Loucy (cell line): Measurements from ENCODE around the gene PRLR.

Experiments used
- H2AFZ ChIP-seq: fragments of 200-600 bp; sonication (generic); 2 replicates; pipeline ENCODE4 v1.6.0; 2016; ENCODE audit warnings: antibody characterized with exemption, mild to moderate bottlenecking, low read length, moderate library complexity
- H3F3A ChIP-seq: fragments of 200-600 bp; 2 replicates; pipeline ENCODE4 v1.6.0; 2016; ENCODE audit warnings: antibody characterized with exemption, low read depth, mild to moderate bottlenecking
- H3K27me3 ChIP-seq: fragments of 200-600 bp; sonication (generic); 2 replicates; pipeline ENCODE4 v1.6.1; 2014; ENCODE audit warnings: low read length, mild to moderate bottlenecking; ENCODE audit not compliant: insufficient read depth, poor library complexity, severe bottlenecking
- H3K36me3 ChIP-seq: fragments of 200-600 bp; sonication (generic); 2 replicates; pipeline ENCODE4 v1.6.1; 2016; ENCODE audit warnings: low read length; ENCODE audit not compliant: insufficient read depth
- H3K4me1 ChIP-seq: fragments of 200-600 bp; sonication (generic); 2 replicates; pipeline ENCODE4 v1.5.1; 2014; ENCODE audit warnings: low read length, mild to moderate bottlenecking; ENCODE audit not compliant: insufficient read depth, poor library complexity, severe bottlenecking
- H3K4me2 ChIP-seq: fragments of 200-600 bp; sonication (generic); 2 replicates; pipeline ENCODE4 v1.6.0; 2014; ENCODE audit warnings: antibody characterized with exemption, low read length, low read depth, mild to moderate bottlenecking; ENCODE audit not compliant: poor library complexity, severe bottlenecking
- H3K4me3 ChIP-seq: fragments of 200-600 bp; sonication (generic); 2 replicates; pipeline ENCODE4 v1.5.1; 2014; ENCODE audit warnings: low read length, mild to moderate bottlenecking, mixed read lengths; ENCODE audit not compliant: poor library complexity, severe bottlenecking
- H3K79me2 ChIP-seq: fragments of 200-600 bp; sonication (generic); 2 replicates; pipeline ENCODE4 v1.6.1; 2014; ENCODE audit warnings: low read length; ENCODE audit not compliant: insufficient read depth
- H3K9ac ChIP-seq: fragments of 200-600 bp; sonication (generic); 2 replicates; pipeline ENCODE4 v1.6.0; 2014; ENCODE audit warnings: mild to moderate bottlenecking, low read depth, low read length, moderate library complexity; ENCODE audit not compliant: poor library complexity, severe bottlenecking
- H3K9me2 ChIP-seq: fragments of 200-600 bp; sonication (generic); replicated peaks from 2 replicates; pipeline ENCODE4 v1.6.1; 2016; ENCODE audit warnings: low read depth, low read length, mixed read lengths
- H3K9me3 ChIP-seq: fragments of 200-600 bp; sonication (generic); 2 replicates; pipeline ENCODE4 v1.6.1; 2014; ENCODE audit warnings: mild to moderate bottlenecking, antibody characterized with exemption, low read length, low read depth; ENCODE audit not compliant: insufficient read depth
- H4K20me1 ChIP-seq: fragments of 200-600 bp; sonication (generic); 2 replicates; pipeline ENCODE4 v1.6.0; 2014; ENCODE audit warnings: antibody characterized with exemption, low read length, mild to moderate bottlenecking; ENCODE audit not compliant: insufficient read depth, poor library complexity, severe bottlenecking
- EZH2phosphoT487 ChIP-seq: fragments of 200-600 bp; IDR thresholded peaks from 2 replicates; pipeline ENCODE4 v1.6.1; 2018; ENCODE audit warnings: antibody characterized with exemption, mild to moderate bottlenecking, moderate library complexity, borderline replicate concordance
- TF ChIP-seq, protein P1 (sequence below): fragments of 200-600 bp; sonication (generic); conservative IDR thresholded peaks from 2 replicates; pipeline ENCODE4 v1.5.1; 2014; ENCODE audit warnings: mild to moderate bottlenecking, antibody characterized with exemption, low read length

The PRLR gene

DNA sequence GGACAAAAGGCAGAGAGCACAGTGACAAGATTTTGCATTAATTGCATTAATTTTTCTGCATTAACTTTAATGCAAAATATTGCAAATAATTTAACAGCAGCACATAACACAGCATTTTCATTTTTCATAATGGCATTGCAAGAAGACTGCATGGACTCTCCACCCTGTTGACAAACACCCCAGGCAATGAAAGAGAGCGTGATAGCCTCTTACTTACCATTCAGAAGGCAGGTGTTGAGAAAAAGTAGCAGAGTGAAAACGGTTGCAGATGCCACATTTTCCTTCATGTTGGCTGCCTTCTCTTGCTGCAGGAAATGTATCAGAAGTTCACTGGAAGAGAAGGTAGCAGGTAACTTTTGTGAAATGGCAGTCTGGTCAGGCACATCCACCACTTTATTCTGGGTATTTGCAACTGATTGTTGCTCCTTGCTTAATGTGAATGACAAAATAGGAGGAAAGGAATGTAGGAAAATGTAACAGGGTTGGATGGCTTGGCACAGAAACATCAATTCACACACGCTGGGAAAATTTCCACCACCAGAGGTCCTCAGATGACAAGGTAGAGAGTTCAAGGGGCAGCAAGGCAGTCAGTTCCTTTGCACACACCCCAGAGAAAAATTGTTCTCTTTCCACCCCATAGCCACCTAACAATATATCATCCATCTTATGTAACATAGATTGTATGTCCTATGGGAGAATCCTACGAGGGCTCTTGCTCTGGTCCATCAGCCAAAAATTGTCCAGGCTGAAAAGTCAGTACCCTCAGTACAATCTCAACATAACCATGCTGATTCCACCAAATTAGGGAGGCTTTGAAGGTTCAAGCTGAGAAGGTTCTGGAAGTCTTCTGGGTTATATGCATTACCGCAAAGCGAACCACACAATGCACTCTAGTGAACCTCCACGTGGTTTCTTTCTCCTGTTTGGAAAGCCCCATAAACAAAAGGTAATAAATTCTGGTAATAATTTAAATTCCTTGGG is 140.7 kb downstream of the PRLR start:
- Histone ChIP-seq H2AFZ (peak overlapping the region; percentile 21; the same call in 1 of the 2 replicates), H3K9me2 (no peaks in the 10 kb centered on the region), H3K79me2 (no peaks in the 10 kb centered on the region), H3K9ac (no peak overlapping the region), H4K20me1 (no peaks in the 10 kb centered on the region), H3K4me1 (peaks cover 31% of the 10 kb centered on the region), H3K4me2 (no peak overlapping the region), H3F3A (no peaks in the 10 kb centered on the region), H3K27me3 (no peaks in the 10 kb centered on the region), H3K36me3 (no peaks in the 10 kb centered on the region), H3K4me3 (no peak overlapping the region), H3K9me3 (no peaks in the 10 kb centered on the region)
- TF ChIP-seq, protein P1, sequence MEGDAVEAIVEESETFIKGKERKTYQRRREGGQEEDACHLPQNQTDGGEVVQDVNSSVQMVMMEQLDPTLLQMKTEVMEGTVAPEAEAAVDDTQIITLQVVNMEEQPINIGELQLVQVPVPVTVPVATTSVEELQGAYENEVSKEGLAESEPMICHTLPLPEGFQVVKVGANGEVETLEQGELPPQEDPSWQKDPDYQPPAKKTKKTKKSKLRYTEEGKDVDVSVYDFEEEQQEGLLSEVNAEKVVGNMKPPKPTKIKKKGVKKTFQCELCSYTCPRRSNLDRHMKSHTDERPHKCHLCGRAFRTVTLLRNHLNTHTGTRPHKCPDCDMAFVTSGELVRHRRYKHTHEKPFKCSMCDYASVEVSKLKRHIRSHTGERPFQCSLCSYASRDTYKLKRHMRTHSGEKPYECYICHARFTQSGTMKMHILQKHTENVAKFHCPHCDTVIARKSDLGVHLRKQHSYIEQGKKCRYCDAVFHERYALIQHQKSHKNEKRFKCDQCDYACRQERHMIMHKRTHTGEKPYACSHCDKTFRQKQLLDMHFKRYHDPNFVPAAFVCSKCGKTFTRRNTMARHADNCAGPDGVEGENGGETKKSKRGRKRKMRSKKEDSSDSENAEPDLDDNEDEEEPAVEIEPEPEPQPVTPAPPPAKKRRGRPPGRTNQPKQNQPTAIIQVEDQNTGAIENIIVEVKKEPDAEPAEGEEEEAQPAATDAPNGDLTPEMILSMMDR: peak; percentile 96
- TF ChIP-seq EZH2phosphoT487: no peak

GRCh38 chr5:35087991-35088390 is 142.3 kb downstream of the PRLR start:
- no peaks in the 10 kb centered on the region for H3K27me3 ChIP-seq
- H3K4me1 ChIP-seq: peaks cover 21% of the 10 kb centered on the region
- H3K36me3 ChIP-seq: no peaks in the 10 kb centered on the region
- no peak overlapping the region for H3K4me3 ChIP-seq
- no peak overlapping the region for H2AFZ ChIP-seq
- no peak overlapping the region for H3K4me2 ChIP-seq
- H4K20me1 ChIP-seq: no peaks in the 10 kb centered on the region
- no peaks in the 10 kb centered on the region for H3F3A ChIP-seq
- H3K9ac ChIP-seq: no peak overlapping the region
- no peaks in the 10 kb centered on the region for H3K9me3 ChIP-seq
- no peaks in the 10 kb centered on the region for H3K9me2 ChIP-seq
- TF ChIP-seq EZH2phosphoT487: no peak
- TF ChIP-seq, protein P1: no peak
- H3K79me2 ChIP-seq: no peaks in the 10 kb centered on the region

- no peaks in the 10 kb centered on the region for H4K20me1 ChIP-seq
- H3K79me2 ChIP-seq: no peaks in the 10 kb centered on the region
- no peaks in the 10 kb centered on the region for H3K36me3 ChIP-seq
Observed at GRCh38 chr5:35083150-35083549, 147.1 kb downstream of the PRLR start.

More at GRCh38 chr5:35083150-35083549, 147.1 kb downstream of the PRLR start:
- Histone ChIP-seq H3K27me3 (no peaks in the 10 kb centered on the region), H3K9me2 (no peaks in the 10 kb centered on the region), H3F3A (no peaks in the 10 kb centered on the region), H3K9me3 (no peaks in the 10 kb centered on the region), H3K9ac (no peak overlapping the region), H3K4me1 (no peaks in the 10 kb centered on the region), H3K4me2 (no peak overlapping the region), H2AFZ (no peak overlapping the region), H3K4me3 (no peak overlapping the region)
- TF ChIP-seq, protein P1: no peak
- no peak for TF ChIP-seq EZH2phosphoT487
